GM23338 (cell line): ENCODE measurements around the gene SPNS1.

Experiments
- CREB1 ChIP-seq: fragments of 250-450 bp; sonication (Bioruptor Pico); IDR thresholded peaks from 2 replicates; pipeline ENCODE4 v1.5.0; 2020; ENCODE audit warnings: low read depth, mild to moderate bottlenecking, moderate library complexity
- ETS1 ChIP-seq: IDR thresholded peaks from 2 replicates; pipeline ENCODE4 v1.6.1; 2016; ENCODE audit warnings: antibody characterized with exemption
- EZH2 ChIP-seq: fragments of 200-600 bp; sonication (generic); IDR thresholded peaks from one replicate; pipeline ENCODE4 v1.8.0; 2017; ENCODE audit warnings: antibody characterized with exemption, mild to moderate bottlenecking, low read depth; ENCODE audit not compliant: unreplicated experiment
- EZH2phosphoT487 ChIP-seq: fragments of 200-600 bp; sonication (generic); IDR thresholded peaks from one replicate; pipeline ENCODE4 v1.8.1; 2018; ENCODE audit warnings: antibody characterized with exemption; ENCODE audit not compliant: unreplicated experiment
- JUNB ChIP-seq: IDR thresholded peaks from one replicate; pipeline ENCODE4 v1.6.1; 2016; ENCODE audit warnings: antibody characterized with exemption; ENCODE audit not compliant: unreplicated experiment
- NANOG ChIP-seq: IDR thresholded peaks from 2 replicates; pipeline ENCODE4 v1.6.1; 2016; ENCODE audit warnings: antibody characterized with exemption, borderline replicate concordance
- POLR2AphosphoS5 ChIP-seq: IDR thresholded peaks from 2 replicates; pipeline ENCODE4 v1.6.1; 2016; ENCODE audit warnings: antibody characterized with exemption, low read depth
- STAT1 ChIP-seq: IDR thresholded peaks from one replicate; pipeline ENCODE4 v1.6.1; 2016; ENCODE audit warnings: antibody characterized with exemption; ENCODE audit not compliant: unreplicated experiment
- ZNF114 ChIP-seq: fragments of 250-450 bp; sonication (Bioruptor Pico); IDR thresholded peaks from 2 replicates; pipeline ENCODE4 v1.5.0; 2020; ENCODE audit warnings: mild to moderate bottlenecking, moderate library complexity
- ZNF331 ChIP-seq: fragments of 250-450 bp; sonication (Bioruptor Pico); IDR thresholded peaks from 2 replicates; pipeline ENCODE4 v1.5.0; 2020; ENCODE audit warnings: low read depth, mild to moderate bottlenecking, moderate library complexity
- TF ChIP-seq, protein P1 (sequence below), 2 experiments: fragments of 200-600 bp in 1 of 2; sonication (generic) in 1 of 2; conservative IDR thresholded peaks; 2 replicates each; pipeline versions ENCODE4 v1.5.1 to v1.6.1; 2016 to 2017; ENCODE audit warnings: antibody characterized with exemption in 2 of 2, low read depth in 2 of 2, mild to moderate bottlenecking in 2 of 2, moderate library complexity in 1 of 2
- TF ChIP-seq, protein P2 (sequence below): IDR thresholded peaks from one replicate; pipeline ENCODE4 v1.6.1; 2018; ENCODE audit warnings: antibody characterized with exemption; ENCODE audit not compliant: unreplicated experiment
- TF ChIP-seq, protein P3 (sequence below): fragments of 250-450 bp; sonication (Bioruptor Pico); IDR thresholded peaks from 2 replicates; pipeline ENCODE4 v1.5.0; 2020; ENCODE audit warnings: mild to moderate bottlenecking, moderate library complexity

- TF ChIP-seq, protein P1, sequence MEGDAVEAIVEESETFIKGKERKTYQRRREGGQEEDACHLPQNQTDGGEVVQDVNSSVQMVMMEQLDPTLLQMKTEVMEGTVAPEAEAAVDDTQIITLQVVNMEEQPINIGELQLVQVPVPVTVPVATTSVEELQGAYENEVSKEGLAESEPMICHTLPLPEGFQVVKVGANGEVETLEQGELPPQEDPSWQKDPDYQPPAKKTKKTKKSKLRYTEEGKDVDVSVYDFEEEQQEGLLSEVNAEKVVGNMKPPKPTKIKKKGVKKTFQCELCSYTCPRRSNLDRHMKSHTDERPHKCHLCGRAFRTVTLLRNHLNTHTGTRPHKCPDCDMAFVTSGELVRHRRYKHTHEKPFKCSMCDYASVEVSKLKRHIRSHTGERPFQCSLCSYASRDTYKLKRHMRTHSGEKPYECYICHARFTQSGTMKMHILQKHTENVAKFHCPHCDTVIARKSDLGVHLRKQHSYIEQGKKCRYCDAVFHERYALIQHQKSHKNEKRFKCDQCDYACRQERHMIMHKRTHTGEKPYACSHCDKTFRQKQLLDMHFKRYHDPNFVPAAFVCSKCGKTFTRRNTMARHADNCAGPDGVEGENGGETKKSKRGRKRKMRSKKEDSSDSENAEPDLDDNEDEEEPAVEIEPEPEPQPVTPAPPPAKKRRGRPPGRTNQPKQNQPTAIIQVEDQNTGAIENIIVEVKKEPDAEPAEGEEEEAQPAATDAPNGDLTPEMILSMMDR (conservative IDR thresholded peaks at IDR 0.05; ENCODE audit: low read depth in 2 of 2) = no peak
- TF ChIP-seq EZH2phosphoT487 = no peak
- no peak for TF ChIP-seq EZH2
- TF ChIP-seq POLR2AphosphoS5 = no peak
- no peak for TF ChIP-seq CREB1 (CRISPR knock-in tag)
- TF ChIP-seq JUNB = no peak
- no peak for TF ChIP-seq ETS1
- no peak for TF ChIP-seq ZNF114 (CRISPR knock-in tag)
- TF ChIP-seq, protein P2, sequence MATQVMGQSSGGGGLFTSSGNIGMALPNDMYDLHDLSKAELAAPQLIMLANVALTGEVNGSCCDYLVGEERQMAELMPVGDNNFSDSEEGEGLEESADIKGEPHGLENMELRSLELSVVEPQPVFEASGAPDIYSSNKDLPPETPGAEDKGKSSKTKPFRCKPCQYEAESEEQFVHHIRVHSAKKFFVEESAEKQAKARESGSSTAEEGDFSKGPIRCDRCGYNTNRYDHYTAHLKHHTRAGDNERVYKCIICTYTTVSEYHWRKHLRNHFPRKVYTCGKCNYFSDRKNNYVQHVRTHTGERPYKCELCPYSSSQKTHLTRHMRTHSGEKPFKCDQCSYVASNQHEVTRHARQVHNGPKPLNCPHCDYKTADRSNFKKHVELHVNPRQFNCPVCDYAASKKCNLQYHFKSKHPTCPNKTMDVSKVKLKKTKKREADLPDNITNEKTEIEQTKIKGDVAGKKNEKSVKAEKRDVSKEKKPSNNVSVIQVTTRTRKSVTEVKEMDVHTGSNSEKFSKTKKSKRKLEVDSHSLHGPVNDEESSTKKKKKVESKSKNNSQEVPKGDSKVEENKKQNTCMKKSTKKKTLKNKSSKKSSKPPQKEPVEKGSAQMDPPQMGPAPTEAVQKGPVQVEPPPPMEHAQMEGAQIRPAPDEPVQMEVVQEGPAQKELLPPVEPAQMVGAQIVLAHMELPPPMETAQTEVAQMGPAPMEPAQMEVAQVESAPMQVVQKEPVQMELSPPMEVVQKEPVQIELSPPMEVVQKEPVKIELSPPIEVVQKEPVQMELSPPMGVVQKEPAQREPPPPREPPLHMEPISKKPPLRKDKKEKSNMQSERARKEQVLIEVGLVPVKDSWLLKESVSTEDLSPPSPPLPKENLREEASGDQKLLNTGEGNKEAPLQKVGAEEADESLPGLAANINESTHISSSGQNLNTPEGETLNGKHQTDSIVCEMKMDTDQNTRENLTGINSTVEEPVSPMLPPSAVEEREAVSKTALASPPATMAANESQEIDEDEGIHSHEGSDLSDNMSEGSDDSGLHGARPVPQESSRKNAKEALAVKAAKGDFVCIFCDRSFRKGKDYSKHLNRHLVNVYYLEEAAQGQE = no peak
- TF ChIP-seq STAT1 = no peak
- TF ChIP-seq, protein P3, sequence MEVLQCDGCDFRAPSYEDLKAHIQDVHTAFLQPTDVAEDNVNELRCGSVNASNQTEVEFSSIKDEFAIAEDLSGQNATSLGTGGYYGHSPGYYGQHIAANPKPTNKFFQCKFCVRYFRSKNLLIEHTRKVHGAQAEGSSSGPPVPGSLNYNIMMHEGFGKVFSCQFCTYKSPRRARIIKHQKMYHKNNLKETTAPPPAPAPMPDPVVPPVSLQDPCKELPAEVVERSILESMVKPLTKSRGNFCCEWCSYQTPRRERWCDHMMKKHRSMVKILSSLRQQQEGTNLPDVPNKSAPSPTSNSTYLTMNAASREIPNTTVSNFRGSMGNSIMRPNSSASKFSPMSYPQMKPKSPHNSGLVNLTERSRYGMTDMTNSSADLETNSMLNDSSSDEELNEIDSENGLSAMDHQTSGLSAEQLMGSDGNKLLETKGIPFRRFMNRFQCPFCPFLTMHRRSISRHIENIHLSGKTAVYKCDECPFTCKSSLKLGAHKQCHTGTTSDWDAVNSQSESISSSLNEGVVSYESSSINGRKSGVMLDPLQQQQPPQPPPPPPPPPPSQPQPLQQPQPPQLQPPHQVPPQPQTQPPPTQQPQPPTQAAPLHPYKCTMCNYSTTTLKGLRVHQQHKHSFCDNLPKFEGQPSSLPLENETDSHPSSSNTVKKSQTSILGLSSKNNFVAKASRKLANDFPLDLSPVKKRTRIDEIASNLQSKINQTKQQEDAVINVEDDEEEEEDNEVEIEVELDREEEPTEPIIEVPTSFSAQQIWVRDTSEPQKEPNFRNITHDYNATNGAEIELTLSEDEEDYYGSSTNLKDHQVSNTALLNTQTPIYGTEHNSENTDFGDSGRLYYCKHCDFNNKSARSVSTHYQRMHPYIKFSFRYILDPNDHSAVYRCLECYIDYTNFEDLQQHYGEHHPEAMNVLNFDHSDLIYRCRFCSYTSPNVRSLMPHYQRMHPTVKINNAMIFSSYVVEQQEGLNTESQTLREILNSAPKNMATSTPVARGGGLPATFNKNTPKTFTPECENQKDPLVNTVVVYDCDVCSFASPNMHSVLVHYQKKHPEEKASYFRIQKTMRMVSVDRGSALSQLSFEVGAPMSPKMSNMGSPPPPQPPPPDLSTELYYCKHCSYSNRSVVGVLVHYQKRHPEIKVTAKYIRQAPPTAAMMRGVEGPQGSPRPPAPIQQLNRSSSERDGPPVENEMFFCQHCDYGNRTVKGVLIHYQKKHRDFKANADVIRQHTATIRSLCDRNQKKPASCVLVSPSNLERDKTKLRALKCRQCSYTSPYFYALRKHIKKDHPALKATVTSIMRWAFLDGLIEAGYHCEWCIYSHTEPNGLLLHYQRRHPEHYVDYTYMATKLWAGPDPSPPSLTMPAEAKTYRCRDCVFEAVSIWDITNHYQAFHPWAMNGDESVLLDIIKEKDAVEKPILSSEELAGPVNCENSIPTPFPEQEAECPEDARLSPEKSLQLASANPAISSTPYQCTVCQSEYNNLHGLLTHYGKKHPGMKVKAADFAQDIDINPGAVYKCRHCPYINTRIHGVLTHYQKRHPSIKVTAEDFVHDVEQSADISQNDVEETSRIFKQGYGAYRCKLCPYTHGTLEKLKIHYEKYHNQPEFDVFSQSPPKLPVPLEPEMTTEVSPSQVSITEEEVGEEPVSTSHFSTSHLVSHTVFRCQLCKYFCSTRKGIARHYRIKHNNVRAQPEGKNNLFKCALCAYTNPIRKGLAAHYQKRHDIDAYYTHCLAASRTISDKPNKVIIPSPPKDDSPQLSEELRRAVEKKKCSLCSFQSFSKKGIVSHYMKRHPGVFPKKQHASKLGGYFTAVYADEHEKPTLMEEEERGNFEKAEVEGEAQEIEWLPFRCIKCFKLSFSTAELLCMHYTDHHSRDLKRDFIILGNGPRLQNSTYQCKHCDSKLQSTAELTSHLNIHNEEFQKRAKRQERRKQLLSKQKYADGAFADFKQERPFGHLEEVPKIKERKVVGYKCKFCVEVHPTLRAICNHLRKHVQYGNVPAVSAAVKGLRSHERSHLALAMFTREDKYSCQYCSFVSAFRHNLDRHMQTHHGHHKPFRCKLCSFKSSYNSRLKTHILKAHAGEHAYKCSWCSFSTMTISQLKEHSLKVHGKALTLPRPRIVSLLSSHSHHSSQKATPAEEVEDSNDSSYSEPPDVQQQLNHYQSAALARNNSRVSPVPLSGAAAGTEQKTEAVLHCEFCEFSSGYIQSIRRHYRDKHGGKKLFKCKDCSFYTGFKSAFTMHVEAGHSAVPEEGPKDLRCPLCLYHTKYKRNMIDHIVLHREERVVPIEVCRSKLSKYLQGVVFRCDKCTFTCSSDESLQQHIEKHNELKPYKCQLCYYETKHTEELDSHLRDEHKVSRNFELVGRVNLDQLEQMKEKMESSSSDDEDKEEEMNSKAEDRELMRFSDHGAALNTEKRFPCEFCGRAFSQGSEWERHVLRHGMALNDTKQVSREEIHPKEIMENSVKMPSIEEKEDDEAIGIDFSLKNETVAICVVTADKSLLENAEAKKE (CRISPR knock-in tag) = no peak
- TF ChIP-seq NANOG = no peak
- TF ChIP-seq ZNF331 = no peak
Measured at GRCh38 chr16:28985211-28986041, 10.8 kb downstream of the SPNS1 start.
